ENCODE results near the gene MYO16. TPM values are rescaled to one million over a fixed set of nuclear protein-coding genes. Genes with fewer than 3 reads are reported as not detected.

The MYO16 gene
- total and polyA plus RNA-seq, 7 donors, result 0.01 to 0.46 (median 0.30) TPM

GRCh38 chr13:109148243-109148642 is 518.8 kb downstream of the MYO16 start:
- ATAC-seq (no peak), DNase-seq (no peak)
- no peak overlapping the region for H3K27ac ChIP-seq
- no peak for TF ChIP-seq CTCF (IDR thresholded peaks at IDR 0.05)
- peaks cover 0 to 6% (median 0%) of the 10 kb centered on the region in 3 donors for H3K27me3 ChIP-seq (ENCODE audit: insufficient read depth in 3 of 3, low read length in 2 of 3)
- H3K4me3 ChIP-seq, result no peak overlapping the region
- no peaks in the 10 kb centered on the region for H3K9me3 ChIP-seq
- H3K36me3 ChIP-seq (ENCODE audit: insufficient read depth in 1 of 2, low read depth in 1 of 2), result no peaks in the 10 kb centered on the region
- WGBS, 3 donors, result 78 to 92% (median 87%) methylated on average over 3 of the region's 3 CpGs
- H3K4me1 ChIP-seq, result no peaks in the 10 kb centered on the region
- intact Hi-C loops (cut with DNase I), result loop anchor here (10.0 kb wide), 2 partner anchors 637 to 957 kb away; partner anchors contain the start of gene IRS2 (in 1 of the 2)

- TF ChIP-seq CTCF (IDR thresholded peaks at IDR 0.05), result no peak
- H3K27ac ChIP-seq, result no peak overlapping the region
- no peak overlapping the region for H3K4me3 ChIP-seq
- ATAC-seq (no peak), DNase-seq (no peak)
- intact Hi-C loops (cut with DNase I), result loop anchor here (2.0 to 5.0 kb wide), 2 partner anchors 92 to 630 kb away; no protein-coding TSS in a partner anchor
- H3K27me3 ChIP-seq (ENCODE audit: insufficient read depth in 3 of 3, low read length in 2 of 3), result peaks cover 0 to 2% (median 0%) of the 10 kb centered on the region in 3 donors
- no peaks in the 10 kb centered on the region for H3K9me3 ChIP-seq
- no peaks in the 10 kb centered on the region for H3K36me3 ChIP-seq (ENCODE audit: insufficient read depth in 1 of 2, low read depth in 1 of 2)
- peaks cover 5% of the 10 kb centered on the region for H3K4me1 ChIP-seq
Observed at GRCh38 chr13:109150696-109151095, 521.3 kb downstream of the MYO16 start.

GRCh38 chr13:109151255-109151654 is 521.8 kb downstream of the MYO16 start:
- no peak overlapping the region for H3K27ac ChIP-seq
- peaks cover 10% of the 10 kb centered on the region for H3K4me1 ChIP-seq
- ATAC-seq (no peak), DNase-seq (no peak)
- no peak for TF ChIP-seq CTCF (IDR thresholded peaks at IDR 0.05)
- peaks cover 0 to 2% (median 0%) of the 10 kb centered on the region in 3 donors for H3K27me3 ChIP-seq (ENCODE audit: insufficient read depth in 3 of 3, low read length in 2 of 3)
- no peaks in the 10 kb centered on the region for H3K9me3 ChIP-seq
- no peaks in the 10 kb centered on the region for H3K36me3 ChIP-seq (ENCODE audit: insufficient read depth in 1 of 2, low read depth in 1 of 2)
- H3K4me3 ChIP-seq, result no peak overlapping the region
- 87 to 98% (median 88%) methylated on average over 3 of the region's 3 CpGs for WGBS, 3 donors
- intact Hi-C loops (cut with DNase I), result loop anchor here (2.0 to 5.0 kb wide), 2 partner anchors 91 to 630 kb away; no protein-coding TSS in a partner anchor

- WGBS, 3 donors, result 59 to 66% (median 62%) methylated on average over 5 of the region's 5 CpGs
- Histone ChIP-seq H3K4me1 (peaks cover 10% of the 10 kb centered on the region), H3K27ac (no peak overlapping the region), H3K9me3 (no peaks in the 10 kb centered on the region), H3K27me3 (ENCODE audit: insufficient read depth in 3 of 3, low read length in 2 of 3) (peaks cover 0 to 2% (median 0%) of the 10 kb centered on the region in 3 donors), H3K4me3 (no peak overlapping the region), H3K36me3 (ENCODE audit: insufficient read depth in 1 of 2, low read depth in 1 of 2) (no peaks in the 10 kb centered on the region)
- no peak for TF ChIP-seq CTCF (IDR thresholded peaks at IDR 0.05)
- DNase-seq (no peak), ATAC-seq (no peak)
- intact Hi-C loops (cut with DNase I), result loop anchor here (2.0 to 5.0 kb wide), 2 partner anchors 91 to 629 kb away; no protein-coding TSS in a partner anchor
Observed at GRCh38 chr13:109151696-109152095, 522.3 kb downstream of the MYO16 start.

- ATAC-seq, result no peak
- Histone ChIP-seq H3K27me3 (ENCODE audit: insufficient read depth in 3 of 3, low read length in 2 of 3) (peaks cover 0 to 2% (median 0%) of the 10 kb centered on the region in 3 donors), H3K36me3 (ENCODE audit: insufficient read depth in 1 of 2, low read depth in 1 of 2) (no peaks in the 10 kb centered on the region), H3K4me3 (no peak overlapping the region), H3K9me3 (no peaks in the 10 kb centered on the region), H3K4me1 (peaks cover 10% of the 10 kb centered on the region), H3K27ac (no peak overlapping the region)
- WGBS, 3 donors, result 76 to 82% (median 81%) methylated on average over 9 of the region's 9 CpGs
- intact Hi-C loops (cut with DNase I), result loop anchor here in 1 of 2 donors (5.0 kb wide), 1 partner anchor 90 kb away; no protein-coding TSS in a partner anchor
- DNase-seq, result no peak
- no peak for TF ChIP-seq CTCF (IDR thresholded peaks at IDR 0.05)
Observed at GRCh38 chr13:109152311-109152820, 523.0 kb downstream of the MYO16 start.

All from psoas muscle (tissue), 8 donors.